HL-60 (cell line): Measurements from ENCODE around the gene NELFB.

Experiments used
- DNase-seq, 2 experiments: peaks; one replicate each; pipeline ENCODE4 v3.0.0-alpha.2; 2010 to 2020; ENCODE audit warnings: low read depth in 1 of 2, low spot score in 1 of 2
- H3K27ac ChIP-seq: fragments of 250-450 bp; sonication (Bioruptor Pico); replicated peaks from 2 replicates; pipeline ENCODE4 v1.5.1; 2020; ENCODE audit warnings: mild to moderate bottlenecking, moderate library complexity
- H3K27me3 ChIP-seq: fragments of 250-450 bp; sonication (Bioruptor Pico); 2 replicates; pipeline ENCODE4 v1.5.1; 2021; ENCODE audit warnings: mild to moderate bottlenecking, moderate library complexity; ENCODE audit not compliant: insufficient read depth, poor library complexity, severe bottlenecking
- H3K4me3 ChIP-seq: replicated peaks from 2 replicates; pipeline ENCODE4 v1.5.1; 2011; ENCODE audit warnings: mild to moderate bottlenecking, control low read depth, low read length; ENCODE audit not compliant: insufficient read depth
- GABPA ChIP-seq: IDR thresholded peaks from 2 replicates; pipeline ENCODE4 v1.6.1; 2012; ENCODE audit warnings: low read depth
- POLR2AphosphoS5 ChIP-seq: IDR thresholded peaks from 2 replicates; pipeline ENCODE4 v1.6.1; 2012; ENCODE audit warnings: low read depth
- REST ChIP-seq: IDR thresholded peaks from 2 replicates; pipeline ENCODE4 v1.6.1; 2012; ENCODE audit warnings: low read depth; ENCODE audit not compliant: insufficient replicate concordance
- SPI1 ChIP-seq: IDR thresholded peaks from 2 replicates; pipeline ENCODE4 v1.6.1; 2012; ENCODE audit warnings: low read depth, mild to moderate bottlenecking, borderline replicate concordance
- TF ChIP-seq, protein P1 (sequence below): IDR thresholded peaks from one replicate; pipeline ENCODE4 v1.5.1; 2011; ENCODE audit warnings: low read length, control low read depth, inconsistent platforms; ENCODE audit not compliant: insufficient read depth

The NELFB gene

DNA sequence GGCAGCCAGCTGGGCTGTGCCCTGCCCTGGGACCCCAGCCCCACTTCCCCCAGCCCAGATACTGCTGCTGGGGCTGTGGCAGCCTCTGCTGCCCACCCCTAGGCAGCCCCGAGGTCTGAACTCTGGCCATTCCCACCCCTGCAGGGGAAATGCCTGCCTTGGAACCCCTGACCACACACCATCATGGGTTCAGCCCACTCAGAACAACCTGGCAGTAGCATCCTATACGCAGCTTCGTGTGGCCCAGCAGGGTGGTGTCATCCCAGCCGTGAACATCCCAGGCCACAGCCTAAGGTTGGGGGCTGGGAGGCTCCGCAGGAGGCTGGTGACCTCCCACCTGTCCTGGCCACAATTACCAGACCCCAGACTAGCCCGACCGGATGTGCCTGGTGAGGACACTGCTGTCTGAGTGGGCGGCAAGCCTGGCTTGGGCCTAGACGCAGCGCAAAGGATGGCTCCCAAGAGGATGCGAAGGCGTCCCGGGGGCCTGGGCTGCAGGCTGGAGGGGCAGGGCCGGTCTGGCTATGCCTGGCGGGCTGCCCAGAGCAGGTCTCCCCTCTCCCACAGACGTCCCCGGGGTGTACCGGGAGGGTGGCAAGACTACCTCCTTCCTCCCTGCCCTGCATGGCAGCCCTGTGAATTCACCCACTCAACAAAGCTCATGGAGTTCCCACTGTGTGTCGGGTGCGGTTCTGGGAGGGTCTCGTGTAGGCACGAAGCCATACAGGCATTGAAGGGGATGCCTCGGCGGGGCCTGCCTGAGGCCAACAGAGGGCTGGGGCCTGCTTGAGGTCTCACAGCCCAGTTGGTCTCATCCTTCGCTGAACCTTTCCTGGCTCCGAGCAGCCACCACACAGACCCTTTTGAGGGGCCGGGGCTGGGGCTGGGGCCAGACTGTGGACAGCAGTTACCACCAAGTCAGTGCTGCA lies 25.9 kb upstream of the NELFB start:
- no peak overlapping the region for H3K27ac ChIP-seq
- no peak overlapping the region for H3K4me3 ChIP-seq
- no peak for TF ChIP-seq REST
- TF ChIP-seq POLR2AphosphoS5 = no peak
- TF ChIP-seq GABPA = no peak
- no peak for TF ChIP-seq SPI1
- TF ChIP-seq, protein P1, sequence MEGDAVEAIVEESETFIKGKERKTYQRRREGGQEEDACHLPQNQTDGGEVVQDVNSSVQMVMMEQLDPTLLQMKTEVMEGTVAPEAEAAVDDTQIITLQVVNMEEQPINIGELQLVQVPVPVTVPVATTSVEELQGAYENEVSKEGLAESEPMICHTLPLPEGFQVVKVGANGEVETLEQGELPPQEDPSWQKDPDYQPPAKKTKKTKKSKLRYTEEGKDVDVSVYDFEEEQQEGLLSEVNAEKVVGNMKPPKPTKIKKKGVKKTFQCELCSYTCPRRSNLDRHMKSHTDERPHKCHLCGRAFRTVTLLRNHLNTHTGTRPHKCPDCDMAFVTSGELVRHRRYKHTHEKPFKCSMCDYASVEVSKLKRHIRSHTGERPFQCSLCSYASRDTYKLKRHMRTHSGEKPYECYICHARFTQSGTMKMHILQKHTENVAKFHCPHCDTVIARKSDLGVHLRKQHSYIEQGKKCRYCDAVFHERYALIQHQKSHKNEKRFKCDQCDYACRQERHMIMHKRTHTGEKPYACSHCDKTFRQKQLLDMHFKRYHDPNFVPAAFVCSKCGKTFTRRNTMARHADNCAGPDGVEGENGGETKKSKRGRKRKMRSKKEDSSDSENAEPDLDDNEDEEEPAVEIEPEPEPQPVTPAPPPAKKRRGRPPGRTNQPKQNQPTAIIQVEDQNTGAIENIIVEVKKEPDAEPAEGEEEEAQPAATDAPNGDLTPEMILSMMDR = no peak
- peaks cover 8% of the 10 kb centered on the region for H3K27me3 ChIP-seq
- DNase-seq = no peak

GRCh38 chr9:137229903-137230704 lies 25.0 kb upstream of the NELFB start:
- no peak for DNase-seq
- TF ChIP-seq POLR2AphosphoS5 (no peak), REST (no peak), SPI1 (no peak), GABPA (no peak)
- TF ChIP-seq, protein P1 = no peak
- peaks cover 12% of the 10 kb centered on the region for H3K27me3 ChIP-seq
- no peak overlapping the region for H3K27ac ChIP-seq
- H3K4me3 ChIP-seq = no peak overlapping the region

- no peak for TF ChIP-seq REST
- TF ChIP-seq SPI1 = no peak
- TF ChIP-seq POLR2AphosphoS5 = no peak
- TF ChIP-seq, protein P1 = no peak
- TF ChIP-seq GABPA = no peak
- no peak for DNase-seq
- H3K4me3 ChIP-seq = no peak within 1 kb of the TSS
- no peak within 1 kb of the TSS for H3K27ac ChIP-seq
- H3K27me3 ChIP-seq = peaks cover 13% of the 10 kb centered on the region
Observed at GRCh38 chr9:137230705-137231371, 24.3 kb upstream of the NELFB start, which contains the start of gene SLC34A3. Gene SLC34A3, plus strand, starts transcription at chr9:137230901. Its CDS starts 802 bp downstream, at chr9:137231703.
